ENCODE data around the gene WIPF2. TPM values are rescaled to one million over a fixed set of nuclear protein-coding genes. Genes with fewer than 3 reads are reported as not detected.

WIPF2 gene
- total RNA-seq, 1 donor = 11.2 TPM

GRCh38 chr17:40315678-40316570 is 96.8 kb downstream of the WIPF2 start:
- DNase-seq (ENCODE audit: low read depth) = no peak
- no peak for TF ChIP-seq CTCF (IDR thresholded peaks at IDR 0.05; ENCODE audit: insufficient read depth, low read depth, low read length)

GRCh38 chr17:40316571-40317344 is 97.7 kb downstream of the WIPF2 start:
- TF ChIP-seq CTCF (IDR thresholded peaks at IDR 0.05; ENCODE audit: insufficient read depth, low read depth, low read length) = no peak
- peak; percentile 83 for DNase-seq (ENCODE audit: low read depth)
- peak overlapping the region; percentile 43 for H3K4me3 ChIP-seq (ENCODE audit: low read depth, low read length)

More at GRCh38 chr17:40315678-40316570, 96.8 kb downstream of the WIPF2 start:
- H3K4me3 ChIP-seq (ENCODE audit: low read depth, low read length) = no peak overlapping the region

DNA sequence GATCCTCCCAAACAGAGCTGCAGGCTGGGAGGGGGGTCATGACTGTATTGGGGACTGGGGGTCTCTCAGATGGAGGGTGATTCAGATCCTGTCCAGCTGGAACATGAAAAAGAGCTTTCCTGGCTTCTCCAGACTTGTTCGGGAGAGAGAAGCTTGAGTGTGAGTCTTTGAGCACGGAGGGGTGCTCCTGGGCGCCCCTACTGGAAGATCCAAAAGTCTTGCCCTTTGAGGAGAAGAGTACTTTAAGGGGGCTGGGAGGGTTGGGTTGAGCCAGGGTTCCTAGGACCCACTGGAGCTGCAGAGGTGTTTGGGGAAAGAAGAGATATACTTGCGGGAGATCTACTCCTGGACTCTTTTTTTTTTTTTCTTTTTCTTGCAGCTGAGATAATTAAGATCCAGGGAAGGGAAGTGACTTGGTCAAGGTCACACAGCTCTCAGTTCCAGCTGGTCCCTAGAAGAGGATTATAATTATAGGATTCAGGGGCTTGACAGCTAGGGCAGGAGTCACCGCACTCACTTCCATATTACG is 98.3 kb downstream of the WIPF2 start:
- TF ChIP-seq CTCF (IDR thresholded peaks at IDR 0.05; ENCODE audit: insufficient read depth, low read depth, low read length) = peak; percentile 72
- peak overlapping the region; percentile 98 for H3K4me3 ChIP-seq (ENCODE audit: low read depth, low read length)
- DNase-seq (ENCODE audit: low read depth) = peak; percentile 82

DNA sequence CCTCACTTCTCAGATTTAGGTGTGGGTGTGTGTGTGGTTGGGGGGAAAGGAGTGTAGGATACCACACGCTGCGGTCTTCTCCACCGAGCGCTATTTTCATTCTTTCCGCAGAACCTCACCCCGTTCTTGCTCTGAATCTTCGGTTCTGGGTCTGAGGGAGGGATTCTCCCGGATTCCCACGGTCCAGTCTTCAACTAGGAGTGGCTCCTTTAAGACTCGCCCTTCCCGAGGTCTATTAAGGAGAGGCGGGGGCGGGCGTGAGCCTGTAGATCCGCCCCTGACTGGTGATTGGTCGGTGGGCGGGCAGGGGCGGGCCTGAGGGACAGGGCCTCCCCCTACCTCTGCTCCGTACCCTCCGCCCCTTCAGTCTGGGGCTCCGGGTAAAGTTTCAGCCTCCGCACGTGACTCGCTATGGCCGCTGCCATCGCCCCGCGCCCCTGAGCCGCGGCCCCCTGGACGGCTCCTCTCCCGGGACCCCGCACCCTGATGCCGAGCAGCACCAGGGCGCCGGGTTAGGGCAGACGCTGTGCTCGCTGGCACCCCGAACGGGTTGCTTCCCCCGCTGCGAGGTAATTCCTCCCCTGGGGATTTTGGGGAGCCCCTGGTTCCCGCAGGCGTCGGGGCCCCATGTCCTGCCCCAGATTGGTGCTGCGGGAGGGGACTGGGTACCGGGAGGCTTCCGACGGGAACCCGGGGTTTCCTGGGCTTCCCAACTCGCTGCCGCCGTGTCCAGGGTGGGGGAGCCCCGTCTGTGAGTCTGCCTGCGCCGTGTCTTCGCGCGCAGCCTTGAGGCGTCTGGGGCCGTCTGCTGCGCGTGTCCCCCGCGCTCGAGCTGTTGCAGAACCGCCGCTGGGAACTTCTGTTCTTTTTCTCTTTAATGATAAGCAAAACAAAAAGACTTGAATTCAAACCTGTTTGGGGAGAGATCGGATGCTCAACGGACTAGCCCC is 99.1 kb downstream of the WIPF2 start:
- no peak for TF ChIP-seq CTCF (IDR thresholded peaks at IDR 0.05; ENCODE audit: insufficient read depth, low read depth, low read length)
- H3K4me3 ChIP-seq (ENCODE audit: low read depth, low read length) = peak overlapping the region; percentile 98
- peak; percentile 97 for DNase-seq (ENCODE audit: low read depth)

GRCh38 chr17:40318830-40319391 is 99.8 kb downstream of the WIPF2 start:
- peak; percentile 38 for TF ChIP-seq CTCF (IDR thresholded peaks at IDR 0.05; ENCODE audit: insufficient read depth, low read depth, low read length)
- peak overlapping the region; percentile 98 for H3K4me3 ChIP-seq (ENCODE audit: low read depth, low read length)
- DNase-seq (ENCODE audit: low read depth) = no peak
